Left cardiac atrium (tissue), 4 donors: Measurements from ENCODE around the gene ARHGEF4. TPM values are rescaled to one million over a fixed set of nuclear protein-coding genes. Genes with fewer than 3 reads are reported as not detected.
"Not testable (repeated sequence)": the region's sequence is repeated elsewhere in the genome, so short reads cannot be mapped to it uniquely, and the experiment has no call there.

Experiments
- ATAC-seq, 2 donors: fragments of 200-7000 bp; cut with Tn5 transposase; one replicate each; pipeline ENCODE4 v1.9.1; 2020; ENCODE audit warnings: mild to moderate bottlenecking in 2 of 2, moderate library complexity in 2 of 2
- DNase-seq: peaks from one replicate; pipeline ENCODE4 v3.0.0-alpha.2; 2020
- intact Hi-C, 2 donors: fragments of 100-400 bp; cut with DNase I; formaldehyde crosslinking; loops; one replicate each; pipeline versions ENCODE4 v1.14.1 to v1.15.1; 2022 to 2023
- total RNA-seq, 2 donors: library from RNA; stranded (reverse); fragmentation: NEBNext Ultra II Directional; extraction: Animal tissue kit (Norgen Biotek cat#: 25700); gene quantifications; one replicate each; pipeline ENCODE4 v1.2.1, GENCODE V29; 2021
- donor health status: DM: no; HTN: yes; CAD: no.
- donor health status: DM: no; HTN: yes; CAD: no; lungs with severe emphysema.
- donor health status: DM: yes; HTN: yes; CAD: no.
- donor health status: Dilated cardiomyopathy.

The ARHGEF4 gene
- total RNA-seq, 2 donors from 2014 or later = 3.9 to 8.3 TPM

GRCh38 chr2:130985831-130986649, 149.3 kb downstream of the ARHGEF4 start:
- intact Hi-C loops = no loop called here
- ATAC-seq = no peak
- DNase-seq = no peak

DNA sequence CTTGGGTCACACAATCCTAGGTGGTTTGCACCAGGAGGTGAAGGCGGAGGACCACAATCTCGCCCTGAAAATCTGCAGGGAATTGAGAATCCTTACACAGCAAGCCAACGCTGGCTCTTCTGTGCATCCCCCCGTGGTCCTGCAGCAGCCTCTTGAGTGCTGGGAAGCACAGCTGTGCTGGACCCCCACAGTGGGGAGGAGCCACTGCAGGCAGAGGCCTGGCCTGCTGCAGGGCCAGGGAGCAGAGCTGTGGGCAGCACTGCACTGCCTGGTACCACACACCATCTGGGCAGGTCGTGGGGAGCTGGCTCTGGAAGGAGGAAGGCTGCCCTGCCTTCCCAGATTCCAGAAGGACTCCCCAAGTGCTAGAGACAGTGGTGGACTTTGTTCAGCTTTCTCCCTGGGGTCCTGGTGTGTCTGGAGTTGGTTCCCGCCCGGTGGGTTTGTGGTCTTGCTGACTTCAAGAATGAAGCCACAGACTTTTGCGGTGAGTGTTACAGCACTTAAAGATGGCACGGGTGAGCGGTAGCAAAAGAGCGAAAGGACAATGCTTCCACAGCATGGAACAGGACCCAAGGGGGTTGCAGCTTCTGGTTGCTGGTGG, 150.3 kb downstream of the ARHGEF4 start:
- intact Hi-C loops = no loop called here

DNA sequence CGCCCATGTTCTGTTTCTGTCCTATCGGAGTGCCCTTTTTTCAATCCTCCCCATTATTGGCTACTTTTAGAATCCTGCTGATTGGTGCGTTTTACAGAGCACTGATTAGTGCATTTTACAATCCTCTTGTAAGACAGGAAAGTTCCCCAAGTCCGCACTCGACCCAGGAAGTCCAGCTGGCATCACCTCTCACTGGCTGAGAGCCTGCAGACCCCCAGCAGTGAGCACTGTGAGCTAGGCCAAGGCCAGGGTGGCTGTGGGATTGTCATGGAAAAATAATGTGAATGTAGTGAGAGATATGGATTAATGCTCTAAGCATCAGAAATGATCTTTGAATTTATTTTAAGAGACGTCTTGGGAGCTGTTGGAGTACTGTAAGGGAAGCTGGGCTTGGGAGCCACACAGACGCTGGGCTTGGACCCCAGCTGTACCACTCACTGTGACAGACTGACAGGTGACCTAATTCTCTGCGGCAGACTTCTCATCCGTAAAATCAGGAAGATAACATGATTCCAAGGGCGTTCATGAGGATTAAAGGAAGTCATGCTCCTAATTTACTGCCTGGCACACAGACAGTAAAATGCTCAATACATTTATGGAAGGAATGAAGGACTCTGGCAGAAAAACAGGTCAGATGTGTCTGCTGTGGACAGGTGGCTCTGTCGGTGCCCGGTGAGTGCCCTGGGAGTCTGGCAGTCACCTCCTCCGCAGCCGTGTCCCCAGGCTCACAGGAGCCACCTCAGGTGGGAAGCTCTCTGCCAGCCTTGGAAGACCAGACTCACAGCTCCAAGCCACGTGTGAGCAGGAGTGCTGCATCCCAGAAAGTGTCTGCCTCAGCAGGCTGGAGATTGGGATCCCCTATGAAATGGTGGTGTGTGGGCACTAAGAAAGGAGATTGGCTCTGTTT, 151.1 kb downstream of the ARHGEF4 start:
- ATAC-seq (no peak), DNase-seq (no peak)
- intact Hi-C loops = no loop called here

More for the DNA sequence above, 150.3 kb downstream of the ARHGEF4 start:
- DNase-seq = no peak
- ATAC-seq = no peak

DNA sequence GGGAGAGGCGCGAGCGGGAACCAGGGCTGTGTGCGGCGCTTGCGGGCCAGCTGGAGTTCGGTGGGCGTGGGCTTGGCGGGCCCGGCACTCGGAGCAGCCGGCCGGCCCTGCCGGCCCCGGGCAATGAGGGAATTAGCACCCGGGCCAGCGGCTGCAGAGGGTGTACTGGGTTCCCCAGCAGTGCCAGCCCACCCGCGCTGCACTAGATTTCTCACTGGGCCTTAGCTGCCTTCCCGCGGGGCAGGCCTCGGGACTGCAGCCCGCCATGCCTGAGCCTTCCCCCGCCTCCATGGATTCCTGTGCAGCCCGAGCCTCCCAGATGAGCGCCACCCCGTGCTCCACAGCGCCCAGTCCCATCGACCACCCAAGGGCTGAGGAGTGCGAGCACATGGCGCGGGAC, 154.7 kb downstream of the ARHGEF4 start:
- intact Hi-C loops, ATAC-seq, DNase-seq: not testable (repeated sequence)

- DNase-seq, ATAC-seq, intact Hi-C loops: not testable (repeated sequence)
These were observed 155.3 kb downstream of the ARHGEF4 start for GRCh38 chr2:130992003-130992402.

DNA sequence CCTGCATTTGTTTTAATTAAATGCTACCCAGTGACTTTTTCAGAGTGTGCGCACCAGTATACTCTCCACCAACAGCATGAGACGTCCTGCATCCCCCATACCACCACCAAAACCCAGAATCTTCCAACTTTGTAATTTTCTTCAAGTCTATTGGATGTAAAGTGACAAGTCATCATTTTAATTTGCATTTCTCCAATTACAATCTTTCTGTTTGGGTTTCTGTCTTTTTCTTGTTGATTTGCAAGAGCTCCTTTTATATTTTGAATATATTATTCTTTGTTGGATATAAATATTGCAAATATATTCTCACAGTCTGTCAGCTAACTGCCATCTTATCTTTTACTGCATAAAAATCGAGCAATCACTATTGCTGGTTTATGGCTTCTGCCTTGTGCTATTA, 160.0 kb downstream of the ARHGEF4 start:
- ATAC-seq (no peak), DNase-seq (no peak)
- intact Hi-C loops = no loop called here

GRCh38 chr2:130997198-130997597, 160.5 kb downstream of the ARHGEF4 start:
- DNase-seq (no peak), ATAC-seq (no peak)
- intact Hi-C loops = no loop called here

DNA sequence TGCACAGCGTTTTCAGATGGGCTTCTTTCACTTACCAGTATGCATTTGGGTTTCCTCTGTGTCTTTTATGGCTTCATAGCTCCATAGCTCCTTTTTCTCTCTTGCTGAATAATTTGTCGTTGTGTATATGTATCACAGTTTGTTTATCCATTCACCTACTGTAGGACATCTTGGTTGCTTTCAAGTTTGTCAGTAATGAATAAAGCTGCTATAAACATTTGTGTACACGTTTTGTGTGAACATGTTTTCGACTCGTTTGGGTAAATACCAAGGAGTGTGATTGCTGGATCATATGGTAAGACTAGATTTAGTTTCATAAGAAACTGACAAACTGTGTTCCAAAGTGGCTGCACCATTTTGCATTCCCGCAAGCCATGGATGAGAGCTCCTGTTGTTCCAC, 161.8 kb downstream of the ARHGEF4 start:
- intact Hi-C loops = no loop called here
- ATAC-seq = no peak
- DNase-seq = no peak

- intact Hi-C loops = no loop called here
- ATAC-seq = no peak
- no peak for DNase-seq
These were observed 167.9 kb downstream of the ARHGEF4 start for GRCh38 chr2:131004446-131005209.

- no peak for DNase-seq
- intact Hi-C loops = no loop called here
- ATAC-seq = no peak
These were observed 168.7 kb downstream of the ARHGEF4 start for GRCh38 chr2:131005216-131005935.

DNA sequence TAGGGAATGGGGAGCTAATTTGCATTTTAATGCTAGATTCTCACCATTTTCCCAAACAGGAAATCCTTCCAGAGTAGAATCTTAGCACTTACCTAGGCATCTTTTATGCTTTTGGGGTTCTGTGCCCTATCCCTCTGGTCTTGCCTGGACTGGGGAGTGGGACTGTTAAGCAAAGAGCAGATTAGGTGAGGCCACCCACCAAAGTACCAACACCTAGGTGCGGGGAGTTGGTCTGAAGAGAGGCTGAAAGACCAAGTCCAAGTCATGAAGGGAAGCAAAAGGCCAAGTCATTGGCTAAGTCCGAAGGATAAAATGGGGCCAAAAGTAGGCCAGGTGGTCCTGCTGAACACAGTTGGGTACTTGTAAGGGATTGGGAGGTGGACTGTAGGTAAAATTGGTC, 169.8 kb downstream of the ARHGEF4 start:
- ATAC-seq (no peak), DNase-seq (no peak)
- intact Hi-C loops = no loop called here

- DNase-seq (no peak), ATAC-seq (no peak)
- intact Hi-C loops = no loop called here
These were observed 172.3 kb downstream of the ARHGEF4 start for GRCh38 chr2:131008967-131009366.

GRCh38 chr2:131009713-131010475, 173.2 kb downstream of the ARHGEF4 start:
- intact Hi-C loops = no loop called here
- no peak for ATAC-seq

GRCh38 chr2:131010566-131010965, 173.9 kb downstream of the ARHGEF4 start:
- no peak for DNase-seq
- no peak for ATAC-seq
- intact Hi-C loops = no loop called here

More at GRCh38 chr2:131009713-131010475, 173.2 kb downstream of the ARHGEF4 start:
- no peak for DNase-seq

- DNase-seq = no peak
- intact Hi-C loops = no loop called here
- no peak for ATAC-seq
These were observed 174.8 kb downstream of the ARHGEF4 start for GRCh38 chr2:131011486-131011885.

- no peak for DNase-seq
- ATAC-seq = no peak
- intact Hi-C loops = no loop called here
These were observed 177.4 kb downstream of the ARHGEF4 start for GRCh38 chr2:131014141-131014540.

DNA sequence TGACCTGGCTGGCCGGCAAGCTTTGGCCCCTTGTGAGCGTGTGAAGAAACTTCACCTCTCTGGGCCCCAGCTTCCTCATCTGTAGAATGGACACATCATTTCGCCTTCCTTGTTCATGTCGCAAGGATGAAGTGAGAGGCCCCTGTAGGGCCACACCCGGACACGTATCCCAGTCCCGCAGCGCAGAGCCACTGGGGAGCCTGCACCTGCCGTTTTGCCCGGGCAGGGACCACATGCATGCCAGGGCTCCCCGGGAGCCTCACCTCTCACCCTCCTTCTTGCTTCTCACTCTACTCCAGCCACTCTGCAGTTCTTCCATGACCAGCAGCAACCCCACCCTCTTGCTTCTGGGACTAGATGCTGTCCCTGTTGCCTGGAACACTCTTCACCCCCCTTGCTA, 179.1 kb downstream of the ARHGEF4 start:
- intact Hi-C loops = no loop called here
- DNase-seq = no peak
- ATAC-seq = no peak
